ENCODE measurements around the gene CDCP2. TPM values are rescaled to one million over a fixed set of nuclear protein-coding genes. Genes with fewer than 3 reads are reported as not detected.

Gene CDCP2
- total RNA-seq, 1 donor from 2014 or later = not detected

DNA sequence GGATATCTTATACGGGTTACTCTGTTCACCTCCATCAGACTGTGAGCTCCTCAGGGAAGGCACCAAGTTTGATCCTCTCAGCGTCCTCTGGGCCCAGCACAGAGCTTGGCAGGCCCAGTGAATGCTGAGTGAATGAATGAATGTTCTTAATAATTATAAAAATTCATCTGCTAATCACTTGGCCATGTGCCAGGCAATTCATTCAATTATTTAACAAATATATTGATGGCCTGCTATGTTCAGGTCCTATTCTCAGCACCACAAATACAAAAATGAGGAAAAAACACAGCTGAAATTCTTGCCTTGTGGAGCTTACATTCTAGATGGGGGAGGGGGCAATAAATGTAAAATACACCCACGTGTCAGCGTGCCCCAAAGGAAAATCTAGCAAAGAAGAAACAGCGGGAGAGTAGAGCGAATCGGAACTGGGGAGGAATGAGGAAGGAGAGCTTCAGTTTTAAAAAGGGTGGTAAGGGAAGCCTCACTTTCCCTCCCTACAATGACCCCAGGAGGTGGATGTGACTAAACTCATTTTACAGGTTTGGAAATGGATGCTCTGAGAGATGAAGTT lies 15.8 kb downstream of the CDCP2 start:
- no peak for DNase-seq (ENCODE audit: low spot score)
- H3K4me3 Mint-ChIP-seq (ENCODE audit: unreplicated experiment) = peak overlapping the region; percentile 24
- H3K9me3 Mint-ChIP-seq (ENCODE audit: low read depth) = peaks cover 3% of the 10 kb centered on the region
- peaks cover 44% of the 10 kb centered on the region for H3K4me1 Mint-ChIP-seq (ENCODE audit: low read depth)
- H3K36me3 Mint-ChIP-seq (ENCODE audit: low read depth) = no peaks in the 10 kb centered on the region
- TF ChIP-seq, protein P1, sequence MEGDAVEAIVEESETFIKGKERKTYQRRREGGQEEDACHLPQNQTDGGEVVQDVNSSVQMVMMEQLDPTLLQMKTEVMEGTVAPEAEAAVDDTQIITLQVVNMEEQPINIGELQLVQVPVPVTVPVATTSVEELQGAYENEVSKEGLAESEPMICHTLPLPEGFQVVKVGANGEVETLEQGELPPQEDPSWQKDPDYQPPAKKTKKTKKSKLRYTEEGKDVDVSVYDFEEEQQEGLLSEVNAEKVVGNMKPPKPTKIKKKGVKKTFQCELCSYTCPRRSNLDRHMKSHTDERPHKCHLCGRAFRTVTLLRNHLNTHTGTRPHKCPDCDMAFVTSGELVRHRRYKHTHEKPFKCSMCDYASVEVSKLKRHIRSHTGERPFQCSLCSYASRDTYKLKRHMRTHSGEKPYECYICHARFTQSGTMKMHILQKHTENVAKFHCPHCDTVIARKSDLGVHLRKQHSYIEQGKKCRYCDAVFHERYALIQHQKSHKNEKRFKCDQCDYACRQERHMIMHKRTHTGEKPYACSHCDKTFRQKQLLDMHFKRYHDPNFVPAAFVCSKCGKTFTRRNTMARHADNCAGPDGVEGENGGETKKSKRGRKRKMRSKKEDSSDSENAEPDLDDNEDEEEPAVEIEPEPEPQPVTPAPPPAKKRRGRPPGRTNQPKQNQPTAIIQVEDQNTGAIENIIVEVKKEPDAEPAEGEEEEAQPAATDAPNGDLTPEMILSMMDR (IDR thresholded peaks at IDR 0.05) = no peak
- no peaks in the 10 kb centered on the region for H3K27me3 Mint-ChIP-seq (ENCODE audit: low read depth)
- H3K27ac Mint-ChIP-seq (ENCODE audit: unreplicated experiment) = peak overlapping the region; percentile 93

DNA sequence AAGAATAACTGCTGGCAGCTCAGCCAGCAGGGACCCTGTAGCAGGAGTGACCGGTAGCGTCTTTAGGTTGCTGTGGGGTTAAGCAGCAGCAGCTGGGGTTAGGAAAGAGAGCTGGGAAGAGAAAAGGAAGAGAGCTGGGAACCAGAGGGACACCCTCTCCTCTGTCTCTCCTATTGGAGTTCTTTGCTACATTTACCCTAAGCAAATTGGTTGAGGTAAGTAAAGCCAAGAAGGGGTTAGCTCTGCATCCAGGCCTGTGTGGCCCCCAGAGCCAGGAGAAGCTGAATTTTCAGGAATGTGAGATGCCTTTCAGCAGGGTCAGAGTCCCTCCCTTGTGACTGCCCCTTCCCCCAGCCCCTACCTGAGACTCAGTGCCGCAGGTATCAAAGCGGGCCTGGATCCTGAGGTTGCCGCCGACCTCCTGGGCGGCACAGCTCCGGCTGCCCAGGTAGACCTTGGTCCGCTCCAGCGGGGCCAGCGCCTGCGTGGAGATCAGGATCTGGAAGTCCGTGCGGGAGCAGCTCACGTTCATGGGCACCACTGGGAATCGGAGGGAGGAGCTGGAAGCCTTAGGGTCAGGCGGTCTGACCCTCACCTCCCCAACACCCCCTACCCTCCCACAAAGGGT lies 16.4 kb downstream of the CDCP2 start:
- H3K36me3 Mint-ChIP-seq (ENCODE audit: low read depth) = no peaks in the 10 kb centered on the region
- H3K4me3 Mint-ChIP-seq (ENCODE audit: unreplicated experiment) = no peak overlapping the region
- H3K27me3 Mint-ChIP-seq (ENCODE audit: low read depth) = no peaks in the 10 kb centered on the region
- TF ChIP-seq, protein P1 (IDR thresholded peaks at IDR 0.05) = no peak
- peaks cover 3% of the 10 kb centered on the region for H3K9me3 Mint-ChIP-seq (ENCODE audit: low read depth)
- H3K4me1 Mint-ChIP-seq (ENCODE audit: low read depth) = peaks cover 38% of the 10 kb centered on the region
- H3K27ac Mint-ChIP-seq (ENCODE audit: unreplicated experiment) = peak overlapping the region; percentile 81
- DNase-seq (ENCODE audit: low spot score) = no peak

DNA sequence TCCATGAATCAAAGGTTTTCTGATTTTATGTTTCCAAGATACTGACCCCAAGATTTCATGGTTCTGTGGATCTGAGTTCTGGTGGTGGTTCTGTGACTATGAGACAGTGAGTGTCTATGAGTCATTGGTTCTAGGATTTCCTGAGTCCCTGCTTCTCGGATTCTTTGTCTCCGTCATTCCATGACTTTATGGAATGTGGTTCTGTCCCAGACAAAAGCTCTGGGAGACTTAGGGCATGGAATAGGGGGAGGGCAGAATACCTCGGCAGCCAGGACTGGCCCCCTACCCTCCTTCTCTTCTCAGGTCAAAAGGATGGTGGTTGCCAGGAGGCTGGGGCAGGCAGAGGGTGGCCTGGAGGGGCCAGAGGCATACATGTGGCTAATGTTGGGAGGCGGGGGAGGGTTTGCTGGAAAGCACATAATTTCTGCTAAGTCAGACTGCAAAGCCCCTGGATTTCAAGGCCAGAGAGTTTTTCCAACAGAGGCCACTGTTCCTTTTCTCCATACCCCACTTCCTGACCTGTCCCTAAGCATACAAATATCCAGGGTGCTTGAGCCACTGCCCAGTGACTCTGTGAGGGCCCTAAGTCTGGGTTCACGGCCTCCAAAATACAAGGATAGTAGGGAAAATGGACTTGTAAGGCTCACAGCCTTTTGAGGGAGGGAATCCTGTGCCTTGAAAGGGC lies 17.2 kb downstream of the CDCP2 start:
- peak overlapping the region; percentile 81 for H3K27ac Mint-ChIP-seq (ENCODE audit: unreplicated experiment)
- no peak overlapping the region for H3K4me3 Mint-ChIP-seq (ENCODE audit: unreplicated experiment)
- no peaks in the 10 kb centered on the region for H3K36me3 Mint-ChIP-seq (ENCODE audit: low read depth)
- peaks cover 3% of the 10 kb centered on the region for H3K9me3 Mint-ChIP-seq (ENCODE audit: low read depth)
- TF ChIP-seq, protein P1 (IDR thresholded peaks at IDR 0.05) = no peak
- H3K4me1 Mint-ChIP-seq (ENCODE audit: low read depth) = peaks cover 38% of the 10 kb centered on the region
- no peak for DNase-seq (ENCODE audit: low spot score)
- H3K27me3 Mint-ChIP-seq (ENCODE audit: low read depth) = no peaks in the 10 kb centered on the region

DNA sequence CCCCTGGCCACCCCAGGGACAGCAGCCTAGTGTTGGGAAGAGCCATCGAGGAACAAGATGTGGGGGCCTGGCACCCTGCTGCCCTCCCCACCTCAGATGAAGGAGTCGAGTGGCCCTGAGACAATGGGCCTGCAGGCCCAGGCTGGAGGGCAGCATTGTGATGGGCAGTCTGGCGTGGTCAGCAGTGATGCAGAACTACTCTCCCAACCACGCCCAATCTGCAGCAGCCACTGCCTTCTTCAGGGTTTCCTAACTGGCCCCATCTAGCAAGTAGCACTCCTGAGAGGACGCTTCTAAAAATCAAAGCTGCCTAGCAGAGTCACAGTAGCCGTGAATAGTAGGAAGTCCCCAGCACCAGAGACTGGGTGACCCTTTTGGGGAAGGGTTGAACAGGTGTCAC lies 18.5 kb downstream of the CDCP2 start:
- H3K27ac Mint-ChIP-seq (ENCODE audit: unreplicated experiment) = no peak overlapping the region
- peaks cover 3% of the 10 kb centered on the region for H3K9me3 Mint-ChIP-seq (ENCODE audit: low read depth)
- no peaks in the 10 kb centered on the region for H3K36me3 Mint-ChIP-seq (ENCODE audit: low read depth)
- no peaks in the 10 kb centered on the region for H3K27me3 Mint-ChIP-seq (ENCODE audit: low read depth)
- peaks cover 38% of the 10 kb centered on the region for H3K4me1 Mint-ChIP-seq (ENCODE audit: low read depth)
- H3K4me3 Mint-ChIP-seq (ENCODE audit: unreplicated experiment) = no peak overlapping the region
- TF ChIP-seq, protein P1 (IDR thresholded peaks at IDR 0.05) = no peak
- DNase-seq (ENCODE audit: low spot score) = no peak

DNA sequence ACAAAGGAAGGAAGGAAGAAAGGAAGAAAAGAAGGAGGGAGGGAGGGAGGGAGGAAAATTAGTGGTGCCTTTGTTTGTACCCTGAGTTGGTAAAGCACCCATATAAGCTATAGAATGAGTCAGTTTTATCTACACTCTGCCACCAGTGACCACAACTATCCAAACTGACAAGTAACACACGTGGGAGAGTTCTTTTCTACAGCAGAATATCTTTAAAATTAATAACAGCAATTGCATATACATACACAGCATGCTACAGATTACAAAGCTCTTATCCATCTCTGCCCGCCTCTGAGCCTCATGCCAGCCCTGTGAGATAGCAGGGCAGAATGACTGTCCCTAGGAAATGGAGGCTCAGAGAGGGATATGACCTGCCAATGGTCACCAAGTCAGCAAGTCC lies 20.3 kb downstream of the CDCP2 start:
- Mint-ChIP-seq H3K9me3 (ENCODE audit: low read depth) (no peaks in the 10 kb centered on the region), H3K27ac (ENCODE audit: unreplicated experiment) (no peak overlapping the region), H3K4me1 (ENCODE audit: low read depth) (peaks cover 29% of the 10 kb centered on the region), H3K27me3 (ENCODE audit: low read depth) (no peaks in the 10 kb centered on the region), H3K36me3 (ENCODE audit: low read depth) (no peaks in the 10 kb centered on the region), H3K4me3 (ENCODE audit: unreplicated experiment) (no peak overlapping the region)
- TF ChIP-seq, protein P1 (IDR thresholded peaks at IDR 0.05) = no peak
- no peak for DNase-seq (ENCODE audit: low spot score)
